Measurements from ENCODE around the gene TIAL1. TPM values are rescaled to one million over a fixed set of nuclear protein-coding genes. Genes with fewer than 3 reads are reported as not detected.

Gene TIAL1
- total RNA-seq, 1 donor from 2014 or later, result 43.0 TPM

GRCh38 chr10:119542357-119542987, 54.3 kb downstream of the TIAL1 start, which contains the start of gene RGS10:
Gene RGS10, minus strand, starts transcription at chr10:119542719. Its CDS starts 81 bp downstream, at chr10:119542638.
- DNase-seq (ENCODE audit: low read depth), result no peak
- TF ChIP-seq, protein P1, sequence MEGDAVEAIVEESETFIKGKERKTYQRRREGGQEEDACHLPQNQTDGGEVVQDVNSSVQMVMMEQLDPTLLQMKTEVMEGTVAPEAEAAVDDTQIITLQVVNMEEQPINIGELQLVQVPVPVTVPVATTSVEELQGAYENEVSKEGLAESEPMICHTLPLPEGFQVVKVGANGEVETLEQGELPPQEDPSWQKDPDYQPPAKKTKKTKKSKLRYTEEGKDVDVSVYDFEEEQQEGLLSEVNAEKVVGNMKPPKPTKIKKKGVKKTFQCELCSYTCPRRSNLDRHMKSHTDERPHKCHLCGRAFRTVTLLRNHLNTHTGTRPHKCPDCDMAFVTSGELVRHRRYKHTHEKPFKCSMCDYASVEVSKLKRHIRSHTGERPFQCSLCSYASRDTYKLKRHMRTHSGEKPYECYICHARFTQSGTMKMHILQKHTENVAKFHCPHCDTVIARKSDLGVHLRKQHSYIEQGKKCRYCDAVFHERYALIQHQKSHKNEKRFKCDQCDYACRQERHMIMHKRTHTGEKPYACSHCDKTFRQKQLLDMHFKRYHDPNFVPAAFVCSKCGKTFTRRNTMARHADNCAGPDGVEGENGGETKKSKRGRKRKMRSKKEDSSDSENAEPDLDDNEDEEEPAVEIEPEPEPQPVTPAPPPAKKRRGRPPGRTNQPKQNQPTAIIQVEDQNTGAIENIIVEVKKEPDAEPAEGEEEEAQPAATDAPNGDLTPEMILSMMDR (IDR thresholded peaks at IDR 0.05; ENCODE audit: insufficient read depth, low read length, poor library complexity, severe bottlenecking), result no peak
- Histone ChIP-seq H3K4me3 (ENCODE audit: low read depth, low read length) (peak within 1 kb of the TSS; percentile 59), H3K27me3 (ENCODE audit: control insufficient read depth, insufficient read depth, low read length) (no peaks in the 10 kb centered on the region), H3K36me3 (ENCODE audit: control insufficient read depth, insufficient read depth, low read length) (no peaks in the 10 kb centered on the region)

GRCh38 chr10:119541459-119542356, 55.1 kb downstream of the TIAL1 start:
- no peak for DNase-seq (ENCODE audit: low read depth)
- TF ChIP-seq, protein P1 (IDR thresholded peaks at IDR 0.05; ENCODE audit: insufficient read depth, low read length, poor library complexity, severe bottlenecking), result no peak

GRCh38 chr10:119541046-119541445, 55.7 kb downstream of the TIAL1 start:
- Histone ChIP-seq H3K4me3 (ENCODE audit: low read depth, low read length) (no peak overlapping the region), H3K27me3 (ENCODE audit: control insufficient read depth, insufficient read depth, low read length) (no peaks in the 10 kb centered on the region), H3K36me3 (ENCODE audit: control insufficient read depth, insufficient read depth, low read length) (no peaks in the 10 kb centered on the region)
- TF ChIP-seq, protein P1 (IDR thresholded peaks at IDR 0.05; ENCODE audit: insufficient read depth, low read length, poor library complexity, severe bottlenecking), result no peak
- no peak for DNase-seq (ENCODE audit: low read depth)

More at GRCh38 chr10:119541459-119542356, 55.1 kb downstream of the TIAL1 start:
- no peaks in the 10 kb centered on the region for H3K36me3 ChIP-seq (ENCODE audit: control insufficient read depth, insufficient read depth, low read length)
- peak overlapping the region; percentile 59 for H3K4me3 ChIP-seq (ENCODE audit: low read depth, low read length)
- no peaks in the 10 kb centered on the region for H3K27me3 ChIP-seq (ENCODE audit: control insufficient read depth, insufficient read depth, low read length)

DNA sequence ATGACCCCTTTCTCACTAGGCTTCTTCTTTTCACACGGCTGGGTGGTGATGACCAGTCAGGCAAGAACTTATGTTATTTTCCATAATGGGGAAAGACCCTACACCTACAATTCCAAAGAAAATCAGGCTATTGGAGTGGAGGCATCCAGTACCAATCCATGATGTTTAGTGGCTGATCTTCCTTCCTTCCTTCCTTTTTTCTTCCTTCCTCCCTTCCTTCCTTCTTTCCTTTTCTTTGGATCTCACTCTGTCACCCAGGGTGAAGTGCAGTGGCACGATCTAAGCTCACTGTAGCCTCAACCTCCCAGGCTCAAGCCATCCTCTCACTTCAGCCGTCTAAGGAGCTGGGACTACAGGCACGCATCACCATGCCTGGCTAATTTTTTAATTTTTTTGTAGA, 56.7 kb downstream of the TIAL1 start:
- TF ChIP-seq, protein P1 (IDR thresholded peaks at IDR 0.05; ENCODE audit: insufficient read depth, low read length, poor library complexity, severe bottlenecking), result no peak

GRCh38 chr10:119539359-119539825, 57.4 kb downstream of the TIAL1 start:
- TF ChIP-seq, protein P1 (IDR thresholded peaks at IDR 0.05; ENCODE audit: insufficient read depth, low read length, poor library complexity, severe bottlenecking), result no peak
- Histone ChIP-seq H3K27me3 (ENCODE audit: control insufficient read depth, insufficient read depth, low read length) (no peaks in the 10 kb centered on the region), H3K36me3 (ENCODE audit: control insufficient read depth, insufficient read depth, low read length) (no peaks in the 10 kb centered on the region), H3K4me3 (ENCODE audit: low read depth, low read length) (no peak overlapping the region)
- no peak for DNase-seq (ENCODE audit: low read depth)

More for the DNA sequence above, 56.7 kb downstream of the TIAL1 start:
- Histone ChIP-seq H3K27me3 (ENCODE audit: control insufficient read depth, insufficient read depth, low read length) (no peaks in the 10 kb centered on the region), H3K4me3 (ENCODE audit: low read depth, low read length) (no peak overlapping the region), H3K36me3 (ENCODE audit: control insufficient read depth, insufficient read depth, low read length) (no peaks in the 10 kb centered on the region)
- no peak for DNase-seq (ENCODE audit: low read depth)
